ENCODE measurements around the gene MEX3D.

The MEX3D gene

DNA sequence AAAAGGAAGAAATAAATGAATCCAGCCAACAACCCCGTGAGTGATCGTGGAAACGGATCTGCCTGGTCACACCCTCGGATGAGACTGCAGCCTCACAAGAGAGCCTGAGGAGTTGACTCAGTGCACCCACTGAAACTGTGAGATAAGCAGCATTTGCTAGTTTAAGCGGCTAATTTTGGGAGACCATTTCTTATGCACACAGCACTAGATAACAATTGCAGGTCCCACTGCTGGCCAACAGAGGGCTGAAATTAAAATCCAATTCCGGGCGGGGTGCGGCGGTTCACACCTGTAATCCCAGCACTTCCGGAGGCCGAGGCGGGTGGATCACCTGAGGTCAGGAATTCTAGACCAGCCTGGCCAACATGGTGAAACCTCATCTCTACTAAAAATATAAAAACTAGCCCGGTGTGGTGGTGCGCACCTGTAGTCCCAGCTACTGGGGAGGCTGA, 33.5 kb upstream of the MEX3D start:
- Histone ChIP-seq H3K27ac (replicated peaks) (no peak overlapping the region), H3K27me3 (ENCODE audit: insufficient read depth, poor library complexity, severe bottlenecking) (no peaks in the 10 kb centered on the region), H3K4me3 (replicated peaks; ENCODE audit: insufficient read depth, low read length) (no peak overlapping the region)
- DNase-seq (ENCODE audit: low read depth in 1 of 2, low spot score in 1 of 2) = no peak
- TF ChIP-seq POLR2AphosphoS5 (IDR thresholded peaks at IDR 0.05; ENCODE audit: low read depth) (no peak), CTCF (IDR thresholded peaks at IDR 0.05; ENCODE audit: insufficient read depth, low read length) (no peak), SPI1 (IDR thresholded peaks at IDR 0.05; ENCODE audit: borderline replicate concordance, low read depth) (no peak), GABPA (IDR thresholded peaks at IDR 0.05; ENCODE audit: low read depth) (no peak), REST (IDR thresholded peaks at IDR 0.05; ENCODE audit: insufficient replicate concordance, low read depth) (no peak)

GRCh38 chr19:1599460-1599846, 31.3 kb upstream of the MEX3D start:
- Histone ChIP-seq H3K4me3 (replicated peaks; ENCODE audit: insufficient read depth, low read length) (no peak overlapping the region), H3K27me3 (ENCODE audit: insufficient read depth, poor library complexity, severe bottlenecking) (no peaks in the 10 kb centered on the region), H3K27ac (replicated peaks) (no peak overlapping the region)
- TF ChIP-seq REST (IDR thresholded peaks at IDR 0.05; ENCODE audit: insufficient replicate concordance, low read depth) (no peak), GABPA (IDR thresholded peaks at IDR 0.05; ENCODE audit: low read depth) (no peak), CTCF (IDR thresholded peaks at IDR 0.05; ENCODE audit: insufficient read depth, low read length) (no peak), POLR2AphosphoS5 (IDR thresholded peaks at IDR 0.05; ENCODE audit: low read depth) (no peak), SPI1 (IDR thresholded peaks at IDR 0.05; ENCODE audit: borderline replicate concordance, low read depth) (no peak)
- no peak for DNase-seq (ENCODE audit: low read depth in 1 of 2, low spot score in 1 of 2)

DNA sequence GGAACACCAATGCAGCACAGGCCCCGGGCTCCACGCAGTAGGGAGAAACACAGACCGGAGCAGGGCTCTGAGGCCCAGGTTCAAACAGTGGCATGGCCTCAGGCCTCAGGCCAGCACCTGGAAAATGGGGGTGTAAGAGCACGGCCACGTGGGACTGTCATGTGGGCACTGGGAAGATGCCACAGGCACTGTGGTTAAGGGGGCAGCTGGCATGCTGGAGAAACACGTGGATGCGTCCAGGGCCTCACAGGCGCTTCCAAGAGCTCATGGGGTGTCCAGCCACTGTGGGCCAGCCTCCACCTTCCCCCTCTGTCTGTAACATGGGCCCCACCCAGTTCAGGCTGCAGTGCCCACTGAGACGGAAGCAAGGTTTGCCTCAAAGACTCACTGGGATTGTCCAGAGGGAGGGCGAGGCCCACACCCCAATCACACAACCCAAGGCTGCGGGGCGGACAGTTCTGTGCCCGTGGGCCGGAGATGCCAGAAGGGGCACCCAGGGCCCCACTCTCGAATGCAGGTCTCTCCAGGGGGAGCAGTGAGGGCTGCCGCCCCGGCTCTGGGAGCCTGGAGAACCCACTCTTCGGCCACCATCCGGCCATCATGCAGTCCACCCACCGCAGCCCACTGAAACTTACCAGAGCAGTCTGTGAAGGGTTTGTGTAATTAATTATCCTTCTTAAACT, 30.8 kb upstream of the MEX3D start:
- H3K4me3 ChIP-seq (replicated peaks; ENCODE audit: insufficient read depth, low read length) = no peak overlapping the region
- no peaks in the 10 kb centered on the region for H3K27me3 ChIP-seq (ENCODE audit: insufficient read depth, poor library complexity, severe bottlenecking)
- no peak overlapping the region for H3K27ac ChIP-seq (replicated peaks)
- no peak for TF ChIP-seq CTCF (IDR thresholded peaks at IDR 0.05; ENCODE audit: insufficient read depth, low read length)
- TF ChIP-seq REST (IDR thresholded peaks at IDR 0.05; ENCODE audit: insufficient replicate concordance, low read depth) = no peak
- no peak for TF ChIP-seq POLR2AphosphoS5 (IDR thresholded peaks at IDR 0.05; ENCODE audit: low read depth)
- TF ChIP-seq SPI1 (IDR thresholded peaks at IDR 0.05; ENCODE audit: borderline replicate concordance, low read depth) = no peak
- TF ChIP-seq GABPA (IDR thresholded peaks at IDR 0.05; ENCODE audit: low read depth) = no peak
- no peak for DNase-seq (ENCODE audit: low read depth in 1 of 2, low spot score in 1 of 2)
